Esophagus (tissue), 2 donors: ENCODE results near the gene SMARCA2. TPM values are rescaled to one million over a fixed set of nuclear protein-coding genes. Genes with fewer than 3 reads are reported as not detected.

Experiments
- H3K27ac ChIP-seq, 2 donors: one replicate each; pipeline ENCODE4 v1.5.1; 2013; ENCODE audit warnings: low read depth in 2 of 2, mild to moderate bottlenecking in 2 of 2, inconsistent platforms in 1 of 2, low read length in 1 of 2, moderate library complexity in 1 of 2
- H3K27me3 ChIP-seq, 2 donors: one replicate each; pipeline ENCODE4 v1.6.1; 2013; ENCODE audit warnings: low read length in 2 of 2, control low read depth in 1 of 2, mild to moderate bottlenecking in 1 of 2; ENCODE audit not compliant: insufficient read depth in 2 of 2, control insufficient read depth in 1 of 2
- H3K36me3 ChIP-seq, 2 donors: one replicate each; pipeline ENCODE4 v1.6.1; 2013; ENCODE audit warnings: low read length in 1 of 2; ENCODE audit not compliant: control insufficient read depth in 2 of 2, insufficient read depth in 2 of 2
- H3K4me1 ChIP-seq, 2 donors: one replicate each; pipeline ENCODE4 v1.6.1; 2013; ENCODE audit warnings: low read length in 1 of 2; ENCODE audit not compliant: control insufficient read depth in 2 of 2, insufficient read depth in 2 of 2
- H3K4me3 ChIP-seq, 2 donors: one replicate each; pipeline ENCODE4 v1.5.1; 2013; ENCODE audit warnings: low read length in 2 of 2, mild to moderate bottlenecking in 2 of 2, low read depth in 1 of 2, moderate library complexity in 1 of 2
- H3K9me3 ChIP-seq, 2 donors: one replicate each; pipeline ENCODE4 v1.6.1; 2013; ENCODE audit warnings: mild to moderate bottlenecking in 2 of 2, low read depth in 1 of 2, low read length in 1 of 2, moderate library complexity in 1 of 2; ENCODE audit not compliant: control insufficient read depth in 2 of 2, insufficient read depth in 1 of 2
- WGBS, 2 donors: extraction: QIAGEN DNeasy Blood & Tissue Kit; methylation state at CpG; one replicate each; pipeline ENCODE4 v1.1.7; 2013; 5-methylcytosine and 5-hydroxymethylcytosine counted together
- polyA plus RNA-seq, 2 donors: library from polyadenylated mRNA; stranded (reverse); fragments of 200-250 nt; gene quantifications; one replicate each; pipeline ENCODE4 v1.2.3, GENCODE V29; 2013
- donor health status: healthy with polysubstance abuse.
- donor health status: Bipolar disorder and iron deficiency.

The SMARCA2 gene
- polyA plus RNA-seq, 2 donors: 18.6 to 28.0 TPM

DNA sequence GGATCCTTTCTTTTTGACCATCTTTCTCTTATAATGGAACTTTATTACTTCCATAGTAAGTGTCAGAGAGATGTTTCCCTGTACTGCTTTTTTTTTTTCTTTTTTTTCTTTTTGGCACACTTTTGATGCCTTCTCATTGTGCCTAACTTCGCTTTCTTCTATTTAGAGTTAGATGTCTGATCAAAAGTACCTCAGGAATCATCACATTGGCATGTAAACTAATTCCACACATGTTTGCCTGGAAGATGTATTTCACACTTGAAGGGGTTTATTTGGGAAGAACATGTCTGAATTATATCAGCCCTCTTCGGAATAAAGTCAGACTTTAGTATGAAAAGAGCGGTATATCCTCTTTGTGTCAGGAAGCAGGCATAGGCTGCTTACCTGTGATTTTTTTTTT is 35.1 kb downstream of the SMARCA2 start:
- WGBS, 2 donors: 89 to 95% methylated on average over 3 of the region's 3 CpGs

DNA sequence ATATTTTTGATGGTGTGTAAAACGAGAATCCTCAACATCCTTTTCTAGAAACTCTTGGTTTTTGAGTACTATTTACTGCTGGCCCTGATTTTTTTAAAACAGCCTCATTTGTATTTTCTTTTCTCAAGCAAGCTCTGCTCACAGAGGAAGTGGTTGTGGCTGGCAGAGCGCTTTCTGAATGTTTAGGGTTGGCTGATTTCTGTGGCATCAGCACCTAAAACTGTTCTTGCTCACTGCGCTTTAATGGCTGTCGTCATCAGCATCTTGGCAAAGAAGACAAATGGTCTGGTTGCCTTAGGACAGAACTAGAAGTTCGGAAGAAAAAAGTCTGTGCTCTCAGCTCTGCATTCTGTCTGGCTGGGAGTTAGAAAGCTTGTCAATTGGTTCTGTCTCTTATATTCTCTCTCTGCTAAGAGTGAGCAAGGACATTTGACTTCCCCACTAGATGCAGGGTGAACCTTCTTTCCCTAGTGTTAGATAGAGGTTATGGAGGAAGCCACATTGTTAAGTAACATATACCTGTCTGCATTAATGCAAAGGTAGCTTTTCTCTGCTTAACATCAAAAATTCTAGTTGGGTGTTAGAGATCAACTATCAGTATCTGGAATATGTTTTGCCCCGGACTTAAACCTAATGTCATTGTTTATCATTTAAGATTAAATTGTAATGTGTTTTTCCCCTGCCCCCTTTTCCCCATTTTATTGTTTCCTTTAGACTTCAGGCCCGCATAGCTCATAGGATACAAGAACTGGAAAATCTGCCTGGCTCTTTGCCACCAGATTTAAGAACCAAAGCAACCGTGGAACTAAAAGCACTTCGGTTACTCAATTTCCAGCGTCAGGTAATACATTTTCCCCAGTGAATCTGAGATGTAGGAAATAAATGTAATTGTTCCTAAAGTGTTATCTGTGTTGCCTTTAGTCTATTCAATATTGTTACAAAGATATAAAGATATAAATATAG is 39.0 kb downstream of the SMARCA2 start:
- no peaks in the 10 kb centered on the region for H3K9me3 ChIP-seq
- WGBS, 2 donors: 57 to 62% methylated on average over 10 of the region's 10 CpGs
- H3K4me3 ChIP-seq: no peak overlapping the region
- H3K4me1 ChIP-seq: no peaks in the 10 kb centered on the region
- H3K27ac ChIP-seq: peak overlapping the region in 1 of 2 donors; percentile 4
- H3K27me3 ChIP-seq: no peaks in the 10 kb centered on the region
- peaks cover 2 to 14% of the 10 kb centered on the region in 2 donors for H3K36me3 ChIP-seq

More for the DNA sequence above, 35.1 kb downstream of the SMARCA2 start:
- H3K27ac ChIP-seq: no peak overlapping the region
- H3K36me3 ChIP-seq: peaks cover 4 to 5% of the 10 kb centered on the region in 2 donors
- no peaks in the 10 kb centered on the region for H3K9me3 ChIP-seq
- H3K27me3 ChIP-seq: no peaks in the 10 kb centered on the region
- H3K4me1 ChIP-seq: peaks cover 0 to 4% of the 10 kb centered on the region in 2 donors
- H3K4me3 ChIP-seq: no peak overlapping the region

DNA sequence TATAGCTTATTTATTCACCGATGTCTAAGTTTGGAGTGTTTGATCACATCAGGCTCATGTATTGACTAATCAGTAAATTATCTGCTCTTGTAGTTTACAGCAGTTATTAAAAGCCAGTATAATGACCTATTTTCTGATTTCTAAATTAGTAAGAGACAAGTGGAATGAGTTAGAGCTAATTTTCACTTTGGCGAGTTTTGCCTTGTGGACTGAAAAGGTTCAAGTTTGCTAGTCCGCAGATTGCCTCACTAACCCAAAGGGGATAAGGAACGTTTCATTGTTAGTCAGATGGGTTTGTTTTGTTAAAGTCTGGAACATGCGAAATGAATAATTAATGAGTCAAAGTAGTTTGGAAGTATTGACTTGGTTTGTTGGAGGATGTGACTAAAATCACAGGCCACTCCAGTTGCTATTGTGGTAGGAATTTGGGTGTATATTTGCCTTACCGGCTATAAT is 40.1 kb downstream of the SMARCA2 start:
- Histone ChIP-seq H3K27me3 (no peaks in the 10 kb centered on the region), H3K27ac (no peak overlapping the region), H3K4me3 (no peak overlapping the region), H3K36me3 (peaks cover 2 to 14% of the 10 kb centered on the region in 2 donors), H3K9me3 (no peaks in the 10 kb centered on the region), H3K4me1 (no peaks in the 10 kb centered on the region)
- 67 to 80% methylated on average over 6 of the region's 6 CpGs for WGBS, 2 donors

DNA sequence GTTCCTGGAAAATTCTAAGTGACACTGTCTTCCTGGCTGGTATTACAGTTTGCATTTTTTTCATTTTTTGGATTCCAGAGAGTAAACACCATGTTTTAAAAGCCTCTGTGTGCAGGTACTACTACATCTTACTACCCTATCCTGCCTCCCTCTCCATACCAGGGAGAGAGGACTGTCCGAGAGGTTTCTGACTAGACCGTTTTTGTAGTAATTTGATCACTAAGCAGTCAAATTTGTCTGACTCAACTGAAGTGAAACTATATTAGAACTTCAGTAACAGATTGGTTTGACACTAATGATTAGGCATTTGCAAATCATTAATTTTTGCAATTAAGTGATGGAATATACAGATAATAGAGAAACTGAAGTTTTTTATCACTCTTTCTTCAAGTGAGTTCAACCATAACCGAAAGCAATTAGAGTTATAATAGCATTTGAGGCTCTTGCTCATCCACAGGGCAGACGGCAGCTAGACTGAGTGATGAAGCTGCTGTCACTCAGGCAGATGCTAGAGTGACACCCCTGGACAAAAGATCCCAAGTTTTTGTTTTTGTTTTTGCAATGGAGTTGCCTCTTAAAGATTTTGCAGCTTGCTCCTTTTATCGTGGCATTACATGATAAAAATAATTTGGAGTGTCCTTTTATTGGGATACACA is 44.3 kb downstream of the SMARCA2 start:
- no peak overlapping the region for H3K4me3 ChIP-seq
- peaks cover 5 to 19% of the 10 kb centered on the region in 2 donors for H3K36me3 ChIP-seq

DNA sequence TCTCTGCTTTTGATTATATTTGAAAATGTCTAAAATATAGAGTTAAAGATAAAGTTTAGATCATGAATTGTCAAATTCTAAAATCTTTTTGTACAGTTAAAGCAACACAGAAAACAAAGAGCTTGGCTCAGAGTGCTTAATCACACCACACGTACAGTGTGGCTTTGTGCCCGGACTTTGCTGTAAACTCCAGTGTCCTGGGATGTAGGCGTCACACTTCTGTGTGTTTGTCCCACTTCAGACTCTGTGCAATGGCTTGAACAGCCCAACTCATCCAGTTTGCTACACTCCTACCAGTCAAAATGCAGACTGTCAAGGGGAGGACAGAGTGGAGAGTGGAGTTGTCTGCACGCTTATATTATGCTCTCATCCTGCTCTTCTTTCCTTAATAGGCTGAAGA is 45.3 kb downstream of the SMARCA2 start:
- 75 to 84% methylated on average over 4 of the region's 4 CpGs for WGBS, 2 donors
- H3K27me3 ChIP-seq: no peaks in the 10 kb centered on the region
- H3K4me3 ChIP-seq: no peak overlapping the region
- H3K4me1 ChIP-seq: no peaks in the 10 kb centered on the region
- H3K9me3 ChIP-seq: no peaks in the 10 kb centered on the region
- peaks cover 5 to 19% of the 10 kb centered on the region in 2 donors for H3K36me3 ChIP-seq
- no peak overlapping the region for H3K27ac ChIP-seq

More for the DNA sequence above, 44.3 kb downstream of the SMARCA2 start:
- Histone ChIP-seq H3K27ac (no peak overlapping the region), H3K9me3 (no peaks in the 10 kb centered on the region), H3K4me1 (no peaks in the 10 kb centered on the region), H3K27me3 (no peaks in the 10 kb centered on the region)
- WGBS, 2 donors: 83 to 89% methylated on average over 5 of the region's 5 CpGs

DNA sequence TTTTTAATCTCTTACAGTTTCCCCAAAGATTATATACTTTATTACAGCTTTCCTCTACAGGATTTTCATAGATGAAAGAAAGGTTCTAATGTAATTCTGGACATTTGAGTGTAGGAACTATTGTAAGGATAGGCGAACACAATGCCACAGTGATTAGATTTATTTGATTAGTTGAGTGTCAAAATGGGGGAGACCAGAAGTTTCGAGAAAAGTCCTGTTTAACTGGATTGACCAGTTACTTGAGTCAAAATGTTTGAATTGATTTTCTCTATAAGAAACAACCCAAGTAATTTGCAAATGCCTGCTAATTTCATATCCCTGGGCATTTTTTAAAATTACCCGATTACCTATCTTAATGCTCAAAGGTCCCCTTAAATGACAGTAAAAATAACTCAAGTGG is 50.6 kb downstream of the SMARCA2 start:
- Histone ChIP-seq H3K4me1 (no peaks in the 10 kb centered on the region), H3K4me3 (no peak overlapping the region), H3K27me3 (no peaks in the 10 kb centered on the region), H3K27ac (no peak overlapping the region), H3K36me3 (peaks cover 3 to 5% of the 10 kb centered on the region in 2 donors), H3K9me3 (no peaks in the 10 kb centered on the region)
- 68 to 69% methylated on average over 3 of the region's 3 CpGs for WGBS, 2 donors

DNA sequence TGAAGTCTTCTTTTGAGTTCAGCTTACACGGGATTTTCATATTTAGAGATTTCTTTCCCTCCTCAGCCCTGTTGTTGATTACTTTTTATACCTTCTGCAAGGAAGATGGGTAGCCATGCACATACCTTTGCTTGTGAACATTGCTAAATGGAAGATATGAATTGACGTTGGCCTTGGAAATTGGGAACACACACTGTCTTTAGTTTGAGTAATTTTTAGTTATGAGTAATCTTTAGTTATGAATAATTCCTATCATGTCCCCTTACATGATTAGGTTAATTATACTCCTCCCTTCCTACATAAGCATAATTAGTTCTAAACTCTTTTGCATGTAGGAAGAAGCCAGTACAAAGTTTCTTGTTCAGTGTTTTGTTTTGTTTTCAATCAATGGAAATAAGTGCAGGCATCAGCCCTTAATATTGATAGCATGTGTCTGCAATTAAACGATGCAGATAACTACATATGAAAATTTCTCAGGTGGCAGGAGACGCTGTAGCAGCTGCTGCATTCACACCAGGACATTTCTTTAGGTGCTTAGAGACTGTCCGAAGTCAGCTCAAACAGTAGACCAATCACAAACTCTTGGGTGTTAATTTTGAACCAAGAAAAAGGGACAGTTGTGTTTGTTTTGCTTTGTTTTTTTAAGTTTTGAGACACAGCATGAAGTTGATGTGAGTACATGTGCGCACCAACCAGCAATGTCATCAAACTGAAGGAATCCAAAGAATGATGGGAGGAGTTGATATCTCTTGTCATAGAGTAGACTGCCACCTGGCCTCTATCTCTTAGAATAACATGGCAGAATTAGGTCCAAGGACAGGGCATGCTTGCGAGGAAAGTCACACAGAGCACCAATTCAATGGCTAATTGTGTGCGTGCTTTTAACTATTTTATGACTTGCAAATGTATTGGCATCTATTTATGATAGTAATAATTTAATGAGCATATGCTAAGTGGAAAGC is 51.4 kb downstream of the SMARCA2 start:
- Histone ChIP-seq H3K27me3 (no peaks in the 10 kb centered on the region), H3K36me3 (peaks cover 3% of the 10 kb centered on the region in 2 donors), H3K27ac (no peak overlapping the region), H3K4me3 (no peak overlapping the region), H3K4me1 (no peaks in the 10 kb centered on the region), H3K9me3 (no peaks in the 10 kb centered on the region)
- WGBS, 2 donors: 78 to 83% methylated on average over 8 of the region's 8 CpGs

DNA sequence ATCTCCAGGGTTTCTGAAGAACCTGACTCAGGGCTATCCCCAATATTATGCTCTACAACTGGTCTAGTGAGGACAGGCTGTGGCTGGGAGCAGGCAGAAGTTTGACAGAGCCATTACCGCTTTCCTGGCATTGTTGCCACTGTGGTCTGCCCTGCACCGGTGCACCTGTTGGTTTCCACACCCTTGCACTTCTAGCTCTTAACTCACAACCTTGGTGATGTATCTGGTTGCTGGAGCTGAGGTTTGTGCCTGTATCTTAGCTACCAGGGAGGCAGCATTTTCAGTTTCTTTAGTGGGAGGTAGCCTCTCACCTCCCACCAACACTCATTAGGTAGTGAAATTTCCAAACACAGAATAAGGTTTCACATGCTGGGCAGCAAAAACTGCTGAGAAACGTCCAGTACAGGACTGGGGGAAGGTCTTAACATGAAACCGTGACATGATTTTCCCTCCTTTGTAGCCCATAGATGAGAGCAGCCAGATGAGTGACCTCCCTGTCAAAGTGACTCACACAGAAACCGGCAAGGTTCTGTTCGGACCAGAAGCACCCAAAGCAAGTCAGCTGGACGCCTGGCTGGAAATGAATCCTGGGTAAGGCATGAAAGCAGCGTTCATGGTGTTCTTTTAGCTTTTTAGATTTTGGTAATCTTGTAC is 57.7 kb downstream of the SMARCA2 start:
- H3K27ac ChIP-seq: no peak overlapping the region
- WGBS, 2 donors: 87 to 90% methylated on average over 8 of the region's 8 CpGs
- H3K27me3 ChIP-seq: no peaks in the 10 kb centered on the region
- no peak overlapping the region for H3K4me3 ChIP-seq
- no peaks in the 10 kb centered on the region for H3K4me1 ChIP-seq
- H3K36me3 ChIP-seq: peaks cover 14 to 25% of the 10 kb centered on the region in 2 donors
- no peaks in the 10 kb centered on the region for H3K9me3 ChIP-seq
